PC-3 (cell line): Measurements from ENCODE around the gene PCCA. TPM values are rescaled to one million over a fixed set of nuclear protein-coding genes. Genes with fewer than 3 reads are reported as not detected.

ENCODE experiments used
- ATAC-seq: fragments of 200-7000 bp; cut with Tn5 transposase; 2 replicates; pipeline ENCODE4 v1.9.1; 2020; ENCODE audit warnings: mild to moderate bottlenecking, moderate library complexity
- BruUV-seq: library from RNA; stranded (reverse); fragments of 400-500 nt; replicated peaks from 2 replicates; lab custom pipeline; 2021; lab: Mats Ljungman, UMichigan
- CTCF ChIA-PET: fragments of 300-600 bp; sonication (Branson Sonifier 250); formaldehyde crosslinking; loops from one replicate; lab custom pipeline; 2022; ENCODE audit warnings: antibody characterized with exemption; lab: Charles Lee
- POLR2A ChIA-PET: fragments of 300-600 bp; sonication (Branson Sonifier 250); formaldehyde crosslinking; loops from one replicate; lab custom pipeline; 2022; ENCODE audit warnings: antibody characterized with exemption; ENCODE audit not compliant: unreplicated experiment; lab: Charles Lee
- DNase-seq: peaks from one replicate; pipeline ENCODE4 v3.0.0-alpha.2; 2015
- H2AFZ ChIP-seq: fragments of 300-600 bp; sonication (generic); 2 replicates; pipeline ENCODE4 v1.6.0; 2016; ENCODE audit warnings: antibody characterized with exemption, low read length
- H3F3A ChIP-seq: fragments of 300-600 bp; sonication (generic); one replicate; pipeline ENCODE4 v1.6.0; 2017; ENCODE audit warnings: antibody characterized with exemption, low read length, control low read depth, mild to moderate bottlenecking; ENCODE audit not compliant: unreplicated experiment
- H3K27ac ChIP-seq: fragments of 300-600 bp; sonication (generic); 2 replicates; pipeline ENCODE4 v1.5.1; 2016; ENCODE audit warnings: mild to moderate bottlenecking, low read length
- H3K27me3 ChIP-seq: fragments of 300-600 bp; sonication (generic); 2 replicates; pipeline ENCODE4 v1.6.1; 2016; ENCODE audit warnings: low read length, mixed read lengths
- H3K36me3 ChIP-seq: fragments of 300-600 bp; sonication (generic); 2 replicates; pipeline ENCODE4 v1.6.1; 2016; ENCODE audit warnings: low read depth, mixed run types, low read length, mixed read lengths
- H3K4me1 ChIP-seq: fragments of 300-600 bp; sonication (generic); 2 replicates; pipeline ENCODE4 v1.5.1; 2016; ENCODE audit warnings: low read length; ENCODE audit not compliant: insufficient read depth
- H3K4me2 ChIP-seq: fragments of 300-600 bp; sonication (generic); 2 replicates; pipeline ENCODE4 v1.6.0; 2016; ENCODE audit warnings: low read length
- H3K4me3 ChIP-seq: fragments of 300-600 bp; sonication (generic); 2 replicates; pipeline ENCODE4 v1.5.1; 2016; ENCODE audit warnings: mild to moderate bottlenecking, low read length, mixed read lengths
- H3K79me2 ChIP-seq: fragments of 300-600 bp; sonication (generic); 2 replicates; pipeline ENCODE4 v1.6.1; 2017; ENCODE audit warnings: low read length, mixed read lengths
- H3K9ac ChIP-seq: fragments of 300-600 bp; sonication (generic); 2 replicates; pipeline ENCODE4 v1.6.0; 2016; ENCODE audit warnings: mild to moderate bottlenecking, low read length
- H3K9me2 ChIP-seq: fragments of 300-600 bp; sonication (generic); replicated peaks from 2 replicates; pipeline ENCODE4 v1.6.1; 2016; ENCODE audit warnings: mixed run types, low read length, mixed read lengths
- H3K9me3 ChIP-seq: fragments of 300-600 bp; sonication (generic); 2 replicates; pipeline ENCODE4 v1.6.1; 2016; ENCODE audit warnings: low read length, mixed read lengths
- H4K20me1 ChIP-seq: fragments of 300-600 bp; sonication (generic); 2 replicates; pipeline ENCODE4 v1.6.1; 2016; ENCODE audit warnings: low read length, mixed read lengths
- CTCF ChIP-seq: fragments of 300-600 bp; sonication (generic); conservative IDR thresholded peaks from 2 replicates; pipeline ENCODE4 v1.5.1; 2017; ENCODE audit warnings: antibody characterized with exemption, low read depth, mild to moderate bottlenecking, low read length
- EZH2 ChIP-seq: fragments of 300-600 bp; sonication (generic); IDR thresholded peaks from one replicate; pipeline ENCODE4 v1.6.1; 2017; ENCODE audit warnings: antibody characterized with exemption, mild to moderate bottlenecking, low read length; ENCODE audit not compliant: unreplicated experiment
- EZH2phosphoT487 ChIP-seq: fragments of 300-600 bp; sonication (generic); IDR thresholded peaks from 2 replicates; pipeline ENCODE4 v1.6.1; 2018; ENCODE audit warnings: mild to moderate bottlenecking, antibody characterized with exemption, low read length, borderline replicate concordance
- intact Hi-C: fragments of 100-400 bp; cut with micrococcal nuclease; formaldehyde crosslinking; loops from 2 replicates; pipeline ENCODE4 v1.9.0; 2023
- total RNA-seq: library from RNA; depleted of rRNA; stranded (reverse); fragments of >200 nt; gene quantifications from 2 replicates; pipeline ENCODE4 v1.2.3, GENCODE V29; 2014

Gene PCCA
- total RNA-seq, 1 experiment from 2014 or later = 10.5 TPM

- Histone ChIP-seq H3K9me3 (no peaks in the 10 kb centered on the region), H3K4me2 (no peak overlapping the region), H3K4me1 (peaks cover 4% of the 10 kb centered on the region; the same call in 1 of the 2 replicates), H2AFZ (no peak overlapping the region), H3K36me3 (no peaks in the 10 kb centered on the region; the same call in 1 of the 2 replicates), H3K4me3 (no peak overlapping the region), H3K9me2 (no peaks in the 10 kb centered on the region), H3K27me3 (no peaks in the 10 kb centered on the region), H3F3A (no peaks in the 10 kb centered on the region), H4K20me1 (no peaks in the 10 kb centered on the region), H3K27ac (no peak overlapping the region), H3K79me2 (no peaks in the 10 kb centered on the region), H3K9ac (no peak overlapping the region)
- ChIA-PET CTCF (no interaction called here), POLR2A (no interaction called here)
- no peak for TF ChIP-seq CTCF
- no peak for TF ChIP-seq EZH2phosphoT487
- TF ChIP-seq EZH2 = no peak
- no peak for ATAC-seq
- no peak for DNase-seq
- intact Hi-C loops = loop anchor here (5.0 kb wide), 3 partner anchors 163 to 853 kb away; no protein-coding TSS in a partner anchor
- BruUV-seq = no TSS peak
These were observed 421.5 kb downstream of the PCCA start for GRCh38 chr13:100510208-100510957.

- Histone ChIP-seq H4K20me1 (no peaks in the 10 kb centered on the region), H3K4me1 (peaks cover 4% of the 10 kb centered on the region; the same call in 1 of the 2 replicates), H3K27me3 (no peaks in the 10 kb centered on the region), H2AFZ (no peak overlapping the region), H3K9me3 (no peaks in the 10 kb centered on the region), H3K4me3 (no peak overlapping the region), H3K9ac (no peak overlapping the region), H3K9me2 (no peaks in the 10 kb centered on the region), H3K27ac (no peak overlapping the region), H3F3A (no peaks in the 10 kb centered on the region), H3K36me3 (no peaks in the 10 kb centered on the region; the same call in 1 of the 2 replicates), H3K4me2 (no peak overlapping the region), H3K79me2 (no peaks in the 10 kb centered on the region)
- BruUV-seq = no TSS peak
- no peak for TF ChIP-seq EZH2
- intact Hi-C loops = loop anchor here (5.0 kb wide), 3 partner anchors 164 to 854 kb away; no protein-coding TSS in a partner anchor
- DNase-seq = no peak
- ChIA-PET CTCF (no interaction called here), POLR2A (no interaction called here)
- no peak for ATAC-seq
These were observed 422.6 kb downstream of the PCCA start for GRCh38 chr13:100511466-100511865.

- Histone ChIP-seq H3K9ac (no peak overlapping the region), H3K79me2 (no peaks in the 10 kb centered on the region), H3K36me3 (no peaks in the 10 kb centered on the region; the same call in 1 of the 2 replicates), H3K27me3 (no peaks in the 10 kb centered on the region), H2AFZ (no peak overlapping the region), H3K4me3 (no peak overlapping the region), H3K4me2 (no peak overlapping the region), H4K20me1 (no peaks in the 10 kb centered on the region), H3K9me3 (no peaks in the 10 kb centered on the region), H3K9me2 (no peaks in the 10 kb centered on the region), H3K27ac (no peak overlapping the region), H3K4me1 (peaks cover 4% of the 10 kb centered on the region; the same call in 1 of the 2 replicates), H3F3A (no peaks in the 10 kb centered on the region)
- CTCF ChIA-PET = no interaction called here
- intact Hi-C loops = loop anchor here (5.0 kb wide), 3 partner anchors 165 to 855 kb away; no protein-coding TSS in a partner anchor
- POLR2A ChIA-PET = interaction anchor here (0.5 kb wide), 1 partner anchor 536 kb away, joined by 5 read pairs; no protein-coding TSS in a partner anchor
- TF ChIP-seq EZH2 (no peak), EZH2phosphoT487 (no peak), CTCF (no peak)
- no TSS peak for BruUV-seq
- peak; percentile 37; the same call in 1 of the 2 replicates for ATAC-seq
- DNase-seq = no peak
These were observed 423.5 kb downstream of the PCCA start for GRCh38 chr13:100512422-100512821.
